Measurements from ENCODE around the gene MEGF6.

MEGF6 gene

GRCh38 chr1:3510136-3510955 is 101.0 kb downstream of the MEGF6 start:
- no peak overlapping the region for H3K4me3 ChIP-seq (replicated peaks in 1 of 2; ENCODE audit: low read depth in 2 of 2, low read length in 2 of 2)
- no peak for TF ChIP-seq CTCF (IDR thresholded peaks at IDR 0.05; ENCODE audit: low read depth, low read length)
- DNase-seq (ENCODE audit: low read depth in 2 of 2): no peak

GRCh38 chr1:3509721-3510120 is 101.6 kb downstream of the MEGF6 start:
- TF ChIP-seq CTCF (IDR thresholded peaks at IDR 0.05; ENCODE audit: low read depth, low read length): no peak
- H3K4me3 ChIP-seq (replicated peaks in 1 of 2; ENCODE audit: low read depth in 2 of 2, low read length in 2 of 2): no peak overlapping the region
- DNase-seq (ENCODE audit: low read depth in 2 of 2): no peak

- H3K4me3 ChIP-seq (replicated peaks in 1 of 2; ENCODE audit: low read depth in 2 of 2, low read length in 2 of 2): no peak overlapping the region
- TF ChIP-seq CTCF (IDR thresholded peaks at IDR 0.05; ENCODE audit: low read depth, low read length): no peak
- no peak for DNase-seq (ENCODE audit: low read depth in 2 of 2)
Observed at GRCh38 chr1:3508757-3509415, 102.4 kb downstream of the MEGF6 start.

- H3K4me3 ChIP-seq (replicated peaks in 1 of 2; ENCODE audit: low read depth in 2 of 2, low read length in 2 of 2): no peak overlapping the region
- TF ChIP-seq CTCF (IDR thresholded peaks at IDR 0.05; ENCODE audit: low read depth, low read length): no peak
- no peak for DNase-seq (ENCODE audit: low read depth in 2 of 2)
Observed at GRCh38 chr1:3507636-3508275, 103.6 kb downstream of the MEGF6 start.

GRCh38 chr1:3506943-3507342 is 104.4 kb downstream of the MEGF6 start:
- TF ChIP-seq CTCF (IDR thresholded peaks at IDR 0.05; ENCODE audit: low read depth, low read length): no peak
- no peak overlapping the region for H3K4me3 ChIP-seq (replicated peaks in 1 of 2; ENCODE audit: low read depth in 2 of 2, low read length in 2 of 2)
- no peak for DNase-seq (ENCODE audit: low read depth in 2 of 2)

- DNase-seq (ENCODE audit: low read depth in 2 of 2): no peak
- TF ChIP-seq CTCF (IDR thresholded peaks at IDR 0.05; ENCODE audit: low read depth, low read length): no peak
- H3K4me3 ChIP-seq (replicated peaks in 1 of 2; ENCODE audit: low read depth in 2 of 2, low read length in 2 of 2): no peak overlapping the region
Observed at GRCh38 chr1:3506041-3506440, 105.3 kb downstream of the MEGF6 start.
